ENCODE data around the gene LETM1.

- TF ChIP-seq POLR2A (IDR thresholded peaks at IDR 0.05), result no peak
- no peak for TF ChIP-seq CTCF (IDR thresholded peaks at IDR 0.05)
Observed at GRCh38 chr4:1779588-1780382, 76.2 kb downstream of the LETM1 start.

Measured in adrenal gland (tissue), 5 donors.